Fibroblast of lung (primary cell): Measurements from ENCODE around the gene ADPRH. TPM values are rescaled to one million over a fixed set of nuclear protein-coding genes. Genes with fewer than 3 reads are reported as not detected.
A peak's percentile ranks its signal among the peaks of the same experiment; 100 is the strongest.

ENCODE experiments used
- DNase-seq, 2 donors: peaks; one replicate each; pipeline versions ENCODE4 v3.0.0 to v3.0.0-alpha.2; 2010; ENCODE audit warnings: low read depth in 2 of 2
- H2AFZ ChIP-seq: 2 replicates; pipeline ENCODE4 v1.5.1; 2012; ENCODE audit warnings: low read length, control low read depth, inconsistent platforms
- H3K27ac ChIP-seq: 2 replicates; pipeline ENCODE4 v1.5.1; 2011; ENCODE audit warnings: low read length, control low read depth; ENCODE audit not compliant: insufficient read depth
- H3K27me3 ChIP-seq: 2 replicates; pipeline ENCODE4 v1.5.1; 2011; ENCODE audit warnings: mild to moderate bottlenecking, low read length; ENCODE audit not compliant: control insufficient read depth, insufficient read depth
- H3K36me3 ChIP-seq: 2 replicates; pipeline ENCODE4 v1.5.1; 2011; ENCODE audit warnings: low read length; ENCODE audit not compliant: control insufficient read depth, insufficient read depth
- H3K4me1 ChIP-seq: 2 replicates; pipeline ENCODE4 v1.5.1; 2011; ENCODE audit warnings: low read length; ENCODE audit not compliant: control insufficient read depth, insufficient read depth; ENCODE audit errors: extremely low read depth
- H3K4me2 ChIP-seq: 2 replicates; pipeline ENCODE4 v1.5.1; 2011; ENCODE audit warnings: low read length, control low read depth; ENCODE audit not compliant: insufficient read depth; ENCODE audit errors: extremely low read depth
- H3K4me3 ChIP-seq, 4 experiments: fragments of 200-600 bp in 1 of 4; sonication (generic) in 1 of 4; replicated peaks in 1 of 4; 2 replicates each; pipeline ENCODE4 v1.5.1; 2011 to 2016; ENCODE audit warnings: low read length in 4 of 4, low read depth in 3 of 4, mild to moderate bottlenecking in 3 of 4, control low read depth in 2 of 4, inconsistent platforms in 1 of 4, mixed read lengths in 1 of 4; ENCODE audit not compliant: insufficient read depth in 1 of 4; ENCODE audit errors: control extremely low read depth in 1 of 4
- H3K79me2 ChIP-seq: 2 replicates; pipeline ENCODE4 v1.5.1; 2012; ENCODE audit warnings: mild to moderate bottlenecking, low read length, inconsistent platforms; ENCODE audit not compliant: control insufficient read depth, insufficient read depth
- H3K9ac ChIP-seq: 2 replicates; pipeline ENCODE4 v1.5.1; 2011; ENCODE audit warnings: mild to moderate bottlenecking, low read length, control low read depth; ENCODE audit not compliant: insufficient read depth
- H3K9me3 ChIP-seq: 2 replicates; pipeline ENCODE4 v1.5.1; 2012; ENCODE audit warnings: low read depth, low read length; ENCODE audit not compliant: control insufficient read depth, insufficient read depth
- H4K20me1 ChIP-seq: 2 replicates; pipeline ENCODE4 v1.5.1; 2011; ENCODE audit warnings: low read length; ENCODE audit not compliant: control insufficient read depth, insufficient read depth; ENCODE audit errors: extremely low read depth
- CTCF ChIP-seq, 2 donors: IDR thresholded peaks in 1 of 2; conservative IDR thresholded peaks in 1 of 2; 1 replicate in 1 of 2; 2 replicates in 1 of 2; pipeline ENCODE4 v1.5.1; 2011 to 2012; ENCODE audit warnings: low read length in 2 of 2, control low read depth in 1 of 2, inconsistent platforms in 1 of 2, low read depth in 1 of 2, mild to moderate bottlenecking in 1 of 2
- EZH2 ChIP-seq: IDR thresholded peaks from 2 replicates; pipeline ENCODE4 v1.5.1; 2012; ENCODE audit warnings: low read length, control low read depth, mild to moderate bottlenecking; ENCODE audit errors: missing control alignments
- polyA plus RNA-seq, 2 donors: library from polyadenylated mRNA; depleted of rRNA in 1 of 2; stranded (reverse) in 1 of 2; unstranded in 1 of 2; fragments of >200 nt; gene quantifications; 2 replicates each; pipeline ENCODE4 v1.2.1, GENCODE V29; 2011 to 2012; ENCODE audit warnings: missing spikeins in 1 of 2
- total RNA-seq: library from RNA; depleted of rRNA; stranded (reverse); fragments of >200 nt; gene quantifications from 2 replicates; pipeline ENCODE4 v1.2.1, GENCODE V29; 2014

The ADPRH gene
- total and polyA plus RNA-seq, 2 donors (not counting 1 experiment from before 2014, with no cell fraction given): 1.1 to 7.4 TPM

DNA sequence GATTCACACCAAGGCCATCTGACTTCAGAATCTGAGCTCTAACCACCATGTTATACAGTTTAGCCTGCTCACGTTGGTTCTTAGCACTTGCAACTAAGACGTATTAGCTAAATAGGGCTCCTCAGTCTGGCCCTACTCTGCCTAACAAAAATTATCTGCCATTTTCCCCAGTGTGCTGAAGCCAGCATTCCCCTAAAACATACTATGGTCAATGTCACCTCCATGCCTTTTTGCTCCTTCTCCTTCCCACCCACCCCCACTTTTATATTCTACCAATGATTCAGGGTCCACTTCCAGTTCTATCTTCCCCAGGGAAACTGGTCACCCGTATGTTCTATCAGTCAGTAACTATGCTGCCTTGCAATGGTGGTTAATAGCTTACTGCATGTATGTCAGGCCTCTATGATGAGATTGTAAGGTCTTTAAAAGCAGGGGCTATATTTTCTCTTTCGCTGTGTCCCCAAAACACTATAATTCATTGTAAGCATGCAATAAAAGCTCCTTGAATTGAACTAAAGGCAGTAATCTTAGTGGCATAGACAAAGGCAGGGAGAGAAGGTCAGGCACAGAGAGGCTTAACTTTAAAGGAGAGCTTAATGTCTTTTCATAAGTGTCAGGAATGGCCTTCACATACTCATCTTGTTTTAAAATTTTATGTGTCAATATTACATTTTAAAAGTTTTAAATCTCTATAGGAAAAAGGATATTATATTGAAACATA is 57.8 kb downstream of the ADPRH start:
- no peak for DNase-seq
- TF ChIP-seq EZH2: no peak
- TF ChIP-seq CTCF (conservative IDR thresholded peaks at IDR 0.05 in 1 of 2, IDR thresholded peaks at IDR 0.05 in 1 of 2; ENCODE audit: low read depth in 1 of 2, low read length in 2 of 2): no peak
- H3K4me1 ChIP-seq: peaks cover 16% of the 10 kb centered on the region
- H3K9me3 ChIP-seq: no peaks in the 10 kb centered on the region
- H3K27me3 ChIP-seq: no peaks in the 10 kb centered on the region
- no peak overlapping the region for H3K4me3 ChIP-seq
- H4K20me1 ChIP-seq: no peaks in the 10 kb centered on the region
- no peak overlapping the region for H2AFZ ChIP-seq
- no peaks in the 10 kb centered on the region for H3K79me2 ChIP-seq
- H3K27ac ChIP-seq: peak overlapping the region; percentile 90
- H3K4me2 ChIP-seq: no peak overlapping the region
- H3K9ac ChIP-seq: no peak overlapping the region
- H3K36me3 ChIP-seq: no peaks in the 10 kb centered on the region

DNA sequence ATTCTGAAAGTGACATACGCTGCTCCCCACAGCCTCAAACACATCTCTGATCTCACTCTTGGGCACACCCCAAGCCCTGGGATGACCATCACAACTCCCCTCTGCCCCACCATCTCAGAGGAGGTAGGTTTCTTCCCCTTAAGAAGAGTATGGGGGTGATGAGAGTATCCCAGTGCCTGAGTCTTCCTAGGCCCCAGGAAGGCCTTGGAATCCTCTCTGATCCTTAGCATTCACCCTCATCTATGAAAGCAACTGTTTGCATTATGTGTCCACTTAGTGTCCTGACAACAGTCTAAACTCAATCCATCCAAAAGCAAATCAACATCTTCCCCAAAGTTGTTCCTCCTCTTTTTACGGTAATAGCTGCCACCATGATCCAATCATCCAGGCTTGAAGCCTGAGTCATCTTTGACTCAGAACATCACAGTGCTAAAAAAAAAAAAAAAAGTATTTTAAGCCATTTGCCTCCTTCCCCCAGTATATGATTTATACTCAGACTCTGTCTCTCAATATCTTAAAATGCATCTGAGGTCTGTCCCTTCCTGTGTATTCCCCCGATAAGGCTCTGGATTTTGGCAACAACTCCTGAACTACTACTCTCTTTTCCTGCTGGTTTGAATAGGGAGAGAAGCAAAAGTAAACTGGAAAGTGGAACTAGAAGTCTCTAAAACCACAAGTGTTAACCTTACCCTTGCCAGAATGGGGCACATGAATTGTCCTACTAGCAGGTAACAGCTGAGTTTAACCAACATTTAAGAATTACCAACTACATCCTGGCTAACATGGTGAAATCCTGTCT is 58.6 kb downstream of the ADPRH start:
- peaks cover 18% of the 10 kb centered on the region for H3K4me1 ChIP-seq
- H3K36me3 ChIP-seq: no peaks in the 10 kb centered on the region
- H3K27ac ChIP-seq: peak overlapping the region; percentile 90
- H2AFZ ChIP-seq: peak overlapping the region; percentile 51
- H3K9ac ChIP-seq: no peak overlapping the region
- H3K27me3 ChIP-seq: no peaks in the 10 kb centered on the region
- no peaks in the 10 kb centered on the region for H4K20me1 ChIP-seq
- H3K4me3 ChIP-seq: no peak overlapping the region
- no peaks in the 10 kb centered on the region for H3K9me3 ChIP-seq
- no peak for TF ChIP-seq CTCF (conservative IDR thresholded peaks at IDR 0.05 in 1 of 2, IDR thresholded peaks at IDR 0.05 in 1 of 2; ENCODE audit: low read depth in 1 of 2, low read length in 2 of 2)
- no peak for TF ChIP-seq EZH2
- peak; percentile 84 to 94 for DNase-seq
- H3K4me2 ChIP-seq: peak overlapping the region; percentile 49
- no peaks in the 10 kb centered on the region for H3K79me2 ChIP-seq

Other genes with a start within 250 kb of the ADPRH start
- 56.8 and 59.0 TPM in 2 replicates for gene TMEM39A, start 115.9 kb upstream of the ADPRH start, total RNA-seq
- 32.8 and 48.0 TPM in 2 replicates for gene TMEM39A, start 115.9 kb upstream of the ADPRH start, polyA plus RNA-seq
- 15.4 and 18.2 TPM in 2 replicates for gene POGLUT1, start 110.5 kb upstream of the ADPRH start, total RNA-seq
- 12.1 and 15.2 TPM in 2 replicates for gene POGLUT1, start 110.5 kb upstream of the ADPRH start, polyA plus RNA-seq
- 52.6 and 59.5 TPM in 2 replicates for gene TIMMDC1, start 80.9 kb upstream of the ADPRH start, total RNA-seq
- 60.1 and 60.2 TPM in 2 replicates for gene TIMMDC1, start 80.9 kb upstream of the ADPRH start, polyA plus RNA-seq
- gene CD80, start 19.9 kb upstream of the ADPRH start, total RNA-seq: under 0.01 TPM in 2 replicates
- gene CD80, start 19.9 kb upstream of the ADPRH start, polyA plus RNA-seq: 0.06 TPM in 1 of 2 replicates, not detected in the other
- gene PLA1A, start 18.4 kb downstream of the ADPRH start, total RNA-seq: under 0.01 and 0.26 TPM in 2 replicates
- gene PLA1A, start 18.4 kb downstream of the ADPRH start, polyA plus RNA-seq: not detected in 2 replicates
- 0.17 and 0.26 TPM in 2 replicates for gene POPDC2, start 81.1 kb downstream of the ADPRH start, total RNA-seq
- 0.26 and 0.34 TPM in 2 replicates for gene POPDC2, start 81.1 kb downstream of the ADPRH start, polyA plus RNA-seq
- 13.9 and 21.0 TPM in 2 replicates for gene COX17, start 97.9 kb downstream of the ADPRH start, total RNA-seq
- 19.6 and 24.2 TPM in 2 replicates for gene COX17, start 97.9 kb downstream of the ADPRH start, polyA plus RNA-seq
- gene CFAP91, start 123.5 kb downstream of the ADPRH start, total RNA-seq: 0.17 and 0.77 TPM in 2 replicates
- 0.02 and 0.10 TPM in 2 replicates for gene CFAP91, start 123.5 kb downstream of the ADPRH start, polyA plus RNA-seq
- under 0.01 TPM in 1 of 2 replicates, not detected in the other for gene NR1I2, start 202.6 kb downstream of the ADPRH start, total RNA-seq
- gene NR1I2, start 202.6 kb downstream of the ADPRH start, polyA plus RNA-seq: 0.03 TPM in 1 of 2 replicates, not detected in the other